GM12875 (cell line): Measurements from ENCODE around the gene ADAM20.
"Not testable (repeated sequence)": the region's sequence is repeated elsewhere in the genome, so short reads cannot be mapped to it uniquely, and the experiment has no call there.

Experiments used
- H3K4me3 ChIP-seq: one replicate; pipeline ENCODE4 v1.5.1; 2011; ENCODE audit warnings: low read depth, low read length, control low read depth
- TF ChIP-seq, protein P1 (sequence below): IDR thresholded peaks from 2 replicates; pipeline ENCODE4 v1.5.1; 2011; ENCODE audit warnings: low read depth, mild to moderate bottlenecking, control low read depth, inconsistent platforms, low read length, moderate library complexity, borderline replicate concordance; ENCODE audit not compliant: insufficient read depth

ADAM20 gene

GRCh38 chr14:70515811-70516210 lies 19.0 kb downstream of the ADAM20 start:
- TF ChIP-seq, protein P1, sequence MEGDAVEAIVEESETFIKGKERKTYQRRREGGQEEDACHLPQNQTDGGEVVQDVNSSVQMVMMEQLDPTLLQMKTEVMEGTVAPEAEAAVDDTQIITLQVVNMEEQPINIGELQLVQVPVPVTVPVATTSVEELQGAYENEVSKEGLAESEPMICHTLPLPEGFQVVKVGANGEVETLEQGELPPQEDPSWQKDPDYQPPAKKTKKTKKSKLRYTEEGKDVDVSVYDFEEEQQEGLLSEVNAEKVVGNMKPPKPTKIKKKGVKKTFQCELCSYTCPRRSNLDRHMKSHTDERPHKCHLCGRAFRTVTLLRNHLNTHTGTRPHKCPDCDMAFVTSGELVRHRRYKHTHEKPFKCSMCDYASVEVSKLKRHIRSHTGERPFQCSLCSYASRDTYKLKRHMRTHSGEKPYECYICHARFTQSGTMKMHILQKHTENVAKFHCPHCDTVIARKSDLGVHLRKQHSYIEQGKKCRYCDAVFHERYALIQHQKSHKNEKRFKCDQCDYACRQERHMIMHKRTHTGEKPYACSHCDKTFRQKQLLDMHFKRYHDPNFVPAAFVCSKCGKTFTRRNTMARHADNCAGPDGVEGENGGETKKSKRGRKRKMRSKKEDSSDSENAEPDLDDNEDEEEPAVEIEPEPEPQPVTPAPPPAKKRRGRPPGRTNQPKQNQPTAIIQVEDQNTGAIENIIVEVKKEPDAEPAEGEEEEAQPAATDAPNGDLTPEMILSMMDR = no peak
- no peak overlapping the region for H3K4me3 ChIP-seq

DNA sequence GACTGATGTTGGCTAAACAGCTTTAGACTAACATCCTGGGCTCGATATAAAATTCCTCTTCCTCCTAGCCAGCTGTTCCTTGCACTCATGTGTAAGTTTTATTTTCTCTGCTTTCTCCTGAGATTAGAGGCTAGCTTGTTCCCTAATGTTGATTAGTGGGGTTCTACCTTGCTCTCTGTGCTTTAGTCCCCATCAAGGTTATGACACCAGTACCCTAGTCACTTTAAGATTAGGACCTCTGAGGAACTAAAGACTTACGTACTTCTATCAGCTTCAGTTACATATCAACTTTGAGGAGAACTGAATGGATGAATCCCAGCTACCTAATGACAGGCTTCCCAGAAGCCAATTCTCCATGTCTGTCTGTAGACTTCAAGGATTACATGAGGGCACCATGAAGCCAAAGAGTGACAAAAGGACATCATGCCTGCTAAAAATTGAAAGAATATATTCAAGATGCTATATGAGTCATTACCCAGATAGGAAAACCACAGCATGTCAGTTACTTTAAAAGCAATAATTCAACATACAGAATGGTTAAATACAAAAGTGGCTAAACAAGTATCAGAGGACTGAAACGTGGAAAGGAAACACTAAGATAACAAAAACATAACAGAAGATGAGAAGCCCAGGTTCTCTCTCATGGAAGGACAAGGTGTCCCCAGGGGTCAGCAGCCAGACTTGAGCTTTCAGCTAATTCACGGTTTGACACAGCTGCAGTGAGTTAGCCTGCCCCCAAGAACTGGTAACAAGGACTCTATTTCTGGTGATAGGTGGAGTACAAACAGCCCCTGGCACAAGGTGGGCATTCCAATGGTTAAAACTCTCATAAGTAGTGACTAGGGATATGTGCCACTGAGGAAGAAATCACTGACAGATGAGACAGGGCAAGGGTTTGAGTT lies 20.4 kb downstream of the ADAM20 start:
- TF ChIP-seq, protein P1 = no peak
- no peak overlapping the region for H3K4me3 ChIP-seq

DNA sequence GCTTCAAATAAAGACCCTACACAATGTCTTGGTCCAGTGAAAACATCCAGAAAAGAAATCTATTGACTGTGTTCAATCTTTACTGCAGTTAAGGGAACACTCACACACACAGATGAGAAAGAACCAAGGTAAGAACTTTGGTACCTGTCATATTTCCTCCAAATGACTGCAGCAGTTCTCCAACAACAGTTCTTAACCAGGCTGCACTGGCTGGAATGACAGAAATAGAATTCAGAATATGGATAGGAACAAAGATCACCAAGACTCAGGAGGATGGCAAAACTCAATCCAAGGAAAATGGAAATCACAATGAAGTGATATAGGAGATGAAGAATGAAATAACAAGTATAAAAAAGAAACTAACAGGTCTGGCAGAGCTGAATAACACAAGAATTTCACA lies 36.6 kb downstream of the ADAM20 start:
- TF ChIP-seq, protein P1 = no peak
- H3K4me3 ChIP-seq = no peak overlapping the region

DNA sequence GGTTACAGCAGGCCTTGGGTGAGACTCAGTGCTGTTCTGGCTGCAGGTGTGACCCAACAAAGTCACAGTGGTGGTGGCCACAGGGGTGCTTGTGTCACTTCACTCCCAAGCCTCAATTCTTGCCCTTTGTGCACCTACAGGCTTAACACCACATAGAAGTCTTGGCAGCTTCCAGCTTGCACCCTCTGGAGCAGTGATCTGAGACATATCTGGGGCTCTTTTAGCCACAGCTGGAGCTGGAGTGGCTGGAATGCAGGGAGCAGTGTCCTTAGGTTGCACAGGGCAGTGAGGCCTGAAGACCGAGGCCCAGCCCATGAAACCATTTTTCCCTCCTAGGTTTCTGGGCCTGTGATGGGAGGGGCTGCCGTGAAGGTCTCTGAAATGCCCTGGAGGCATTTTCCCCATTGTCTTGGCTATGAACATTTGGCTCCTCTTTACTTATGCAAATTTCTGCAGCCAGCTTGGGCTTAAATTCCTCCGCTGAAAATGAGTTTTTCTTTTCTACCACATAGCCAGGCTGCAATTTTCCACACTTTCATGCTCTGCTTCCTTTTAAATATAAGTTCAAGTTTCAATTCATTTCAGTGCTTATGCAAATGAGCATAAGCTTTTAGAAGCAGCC lies 45.1 kb downstream of the ADAM20 start:
- TF ChIP-seq, protein P1 = no peak
- H3K4me3 ChIP-seq = no peak overlapping the region

DNA sequence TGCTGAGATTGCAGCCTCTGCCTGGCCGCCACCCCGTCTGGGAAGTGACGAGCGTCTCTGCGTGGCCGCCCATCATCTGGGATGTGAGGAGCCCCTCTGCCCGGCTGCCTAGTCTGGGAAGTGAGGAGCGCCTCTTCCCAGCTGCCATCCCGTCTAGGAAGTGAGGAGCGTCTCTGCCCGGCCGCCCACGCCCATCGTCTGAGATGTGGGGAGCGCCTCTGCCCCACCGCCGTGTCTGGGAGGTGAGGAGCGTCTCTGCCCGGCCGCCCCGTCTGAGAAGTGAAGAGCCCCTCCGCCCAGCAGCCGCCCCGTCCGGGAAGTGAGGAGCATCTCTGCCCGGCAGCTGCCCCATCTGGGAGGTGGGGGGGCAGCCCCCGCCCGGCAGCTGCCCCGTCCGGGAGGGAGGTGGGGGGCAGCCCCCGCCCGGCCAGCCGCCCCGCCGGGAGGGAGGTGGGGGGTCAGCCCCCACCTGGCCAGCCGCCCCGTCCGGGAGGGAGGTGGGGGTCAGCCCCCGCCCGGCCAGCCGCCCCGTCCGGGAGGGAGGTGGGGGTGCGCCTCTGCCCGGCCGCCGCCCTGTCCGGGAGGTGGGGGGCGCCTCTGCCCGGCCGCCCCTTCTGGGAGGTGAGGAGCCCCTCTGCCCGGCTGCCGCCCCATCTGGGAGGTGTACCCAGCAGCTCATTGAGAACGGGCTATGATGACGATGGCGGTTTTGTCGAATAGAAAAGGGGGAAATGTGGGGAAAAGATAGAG lies 57.3 kb downstream of the ADAM20 start:
- not testable (repeated sequence) for H3K4me3 ChIP-seq

DNA sequence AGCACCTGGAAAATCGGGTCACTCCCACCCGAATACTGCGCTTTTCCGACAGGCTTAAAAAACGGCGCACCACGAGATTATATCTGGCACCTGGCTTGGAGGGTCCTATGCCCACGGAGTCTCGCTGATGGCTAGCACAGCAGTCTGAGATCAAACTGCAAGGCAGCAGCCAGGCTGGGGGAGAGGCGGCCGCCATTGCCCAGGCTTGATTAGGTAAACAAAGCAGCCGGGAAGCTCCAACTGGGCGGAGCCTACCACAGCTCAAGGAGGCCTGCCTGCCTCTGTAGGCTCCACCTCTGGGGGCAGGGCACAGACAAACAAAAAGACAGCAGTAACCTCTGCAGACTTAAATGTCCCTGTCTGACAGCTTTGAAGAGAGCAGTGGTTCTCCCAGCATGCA lies 59.3 kb downstream of the ADAM20 start:
- not testable (repeated sequence) for H3K4me3 ChIP-seq

- TF ChIP-seq, protein P1 = no peak
- no peak overlapping the region for H3K4me3 ChIP-seq
These were observed 61.0 kb downstream of the ADAM20 start for GRCh38 chr14:70473825-70474224.
